ENCODE measurements around the gene GARIN5A.

The GARIN5A gene

DNA sequence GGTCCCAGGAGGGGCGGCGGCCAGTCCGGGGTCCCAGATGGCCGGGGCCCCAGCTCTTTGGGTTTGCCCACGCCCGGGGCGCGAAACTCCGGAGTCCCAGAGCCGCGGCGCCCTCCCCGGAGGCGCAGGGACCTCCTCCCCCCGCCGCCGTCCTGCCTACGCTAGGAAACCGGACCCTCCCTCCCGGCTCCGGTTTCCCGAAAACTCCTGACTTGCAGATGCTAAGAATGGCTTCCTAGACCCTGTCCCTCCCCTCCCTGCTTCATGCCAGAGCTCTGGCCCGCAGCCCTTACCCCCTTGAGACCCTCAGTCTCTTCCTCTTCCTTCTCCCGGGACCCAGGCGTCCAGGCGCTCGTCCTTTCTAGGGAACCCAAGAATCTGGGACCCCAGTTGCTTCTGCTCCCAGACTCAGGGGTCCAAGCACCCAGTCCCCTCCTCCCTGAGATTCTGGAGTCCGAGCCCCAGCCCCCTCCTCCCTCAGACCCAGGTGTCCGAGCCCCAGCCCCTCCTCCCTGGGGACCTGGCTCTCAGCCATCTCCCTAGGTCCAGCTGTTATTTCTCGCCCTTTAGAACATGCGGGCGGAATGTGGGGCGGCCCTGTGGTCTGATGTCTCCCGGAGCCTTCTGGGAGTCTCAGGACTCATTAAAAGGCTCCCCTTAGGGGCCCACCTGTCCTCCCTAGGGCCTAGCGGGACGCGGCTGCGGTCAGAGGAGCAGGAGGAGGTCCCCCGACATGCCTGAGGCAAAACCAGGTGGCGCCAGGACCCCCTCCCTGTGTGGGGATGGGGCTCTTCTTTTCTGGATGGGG is 44.2 kb downstream of the GARIN5A start, which contains the start of gene MYBPC2:
TSS of gene MYBPC2 (plus strand) at position 672 of the 808 bp plus-strand sequence. CDS start at position 734, 62 bp downstream.
- peak in 2 of 3 experiments; percentile 30 to 62 for DNase-seq

DNA sequence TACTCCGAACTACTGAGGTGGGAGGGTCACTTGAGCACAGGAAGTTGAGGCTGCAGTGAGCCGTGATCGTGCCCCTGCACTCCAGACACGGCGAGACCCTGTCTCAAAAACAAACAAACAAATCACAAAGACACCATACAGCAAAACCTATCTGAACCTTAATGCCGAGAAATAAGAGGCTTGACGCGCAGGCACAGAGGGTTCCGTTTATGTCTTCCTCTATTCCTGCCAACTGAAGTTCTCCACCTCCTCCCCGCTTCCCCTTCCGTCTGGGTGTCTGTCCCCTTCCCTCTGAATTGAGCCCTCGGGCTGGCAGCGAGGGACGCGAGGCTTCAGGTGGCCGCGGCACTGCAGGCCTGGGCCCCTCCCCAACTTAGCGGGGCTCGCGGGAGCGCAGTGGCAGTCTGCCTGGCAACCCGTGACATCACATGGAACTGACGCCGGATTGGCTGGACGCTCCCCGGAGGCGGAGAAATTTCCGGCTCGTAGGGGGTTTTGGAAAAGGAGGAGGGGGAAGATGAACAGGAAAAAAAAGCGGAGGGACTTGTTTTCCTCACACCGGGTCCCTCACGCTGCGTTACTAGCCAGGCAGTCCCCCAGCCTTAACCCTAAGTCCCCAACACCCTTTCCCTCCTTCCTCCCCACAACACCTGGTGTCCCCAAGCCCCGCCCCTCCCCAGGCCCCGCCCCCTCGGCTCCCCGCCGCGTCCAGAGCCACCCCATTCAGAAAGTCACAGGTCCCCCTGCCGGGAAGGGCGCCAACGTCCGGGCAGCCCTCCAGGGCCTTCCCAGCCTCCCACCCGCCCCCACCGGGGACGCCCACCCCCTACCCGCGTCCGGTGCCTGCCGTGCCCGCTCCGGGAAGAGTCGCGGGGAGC is 45.1 kb downstream of the GARIN5A start:
- DNase-seq, result peak; percentile 81 to 89 (median 82)

DNA sequence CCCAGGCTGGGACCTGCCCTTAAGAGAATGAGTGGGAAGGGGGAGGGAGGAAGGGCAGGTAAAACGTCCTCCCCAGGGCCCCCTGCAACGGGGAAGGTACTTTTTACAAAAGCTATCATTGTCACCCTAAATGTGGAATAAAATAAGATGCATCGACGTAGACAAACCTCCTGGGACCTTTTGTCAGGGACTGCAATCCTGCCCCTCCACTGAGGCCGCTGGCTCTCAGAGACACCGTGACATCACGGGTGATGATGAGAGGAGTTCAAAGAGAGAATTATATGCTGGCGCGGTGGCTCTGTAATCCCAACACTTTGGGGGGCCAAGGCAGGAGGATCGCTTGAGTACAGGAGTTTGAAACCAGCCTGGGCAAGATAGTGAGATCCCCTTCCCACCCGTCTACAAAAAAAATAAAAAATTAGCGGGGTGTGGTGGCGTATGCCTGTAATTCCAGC is 45.7 kb downstream of the GARIN5A start:
- peak in 1 of 3 experiments; percentile 37 for DNase-seq

DNA sequence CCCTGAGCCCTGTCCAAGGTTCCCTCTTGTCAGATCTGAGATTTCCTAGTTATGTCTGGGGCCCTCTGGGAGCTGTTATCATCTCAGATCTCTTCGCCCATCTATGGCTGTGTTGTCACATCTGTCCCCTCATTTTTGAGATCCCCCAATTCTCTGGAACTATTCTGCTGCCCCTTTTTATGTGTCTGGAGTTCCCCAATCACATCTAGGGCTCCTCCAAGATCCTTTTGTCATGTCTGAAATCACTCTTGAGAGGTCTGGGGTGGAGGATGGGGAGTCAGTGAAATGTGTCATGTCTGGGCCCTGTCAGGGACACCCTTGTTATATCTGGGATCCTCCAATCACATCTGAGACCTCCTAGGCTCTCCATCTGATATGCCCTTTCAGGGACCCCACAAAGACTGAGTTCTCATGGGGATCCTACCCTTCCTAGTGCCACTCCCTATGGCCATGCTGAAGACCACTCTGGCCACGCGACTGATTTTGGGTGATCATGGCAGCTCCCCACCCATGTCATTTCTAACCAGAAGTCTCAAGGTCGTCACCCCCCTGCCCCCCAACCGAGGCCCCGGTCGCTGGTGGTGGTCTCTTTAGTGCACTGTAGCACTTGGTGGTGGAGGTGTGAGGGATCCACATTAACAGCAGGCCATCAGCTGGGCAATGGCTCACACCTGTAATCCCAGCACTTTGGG is 47.7 kb downstream of the GARIN5A start:
- DNase-seq, result no peak

DNA sequence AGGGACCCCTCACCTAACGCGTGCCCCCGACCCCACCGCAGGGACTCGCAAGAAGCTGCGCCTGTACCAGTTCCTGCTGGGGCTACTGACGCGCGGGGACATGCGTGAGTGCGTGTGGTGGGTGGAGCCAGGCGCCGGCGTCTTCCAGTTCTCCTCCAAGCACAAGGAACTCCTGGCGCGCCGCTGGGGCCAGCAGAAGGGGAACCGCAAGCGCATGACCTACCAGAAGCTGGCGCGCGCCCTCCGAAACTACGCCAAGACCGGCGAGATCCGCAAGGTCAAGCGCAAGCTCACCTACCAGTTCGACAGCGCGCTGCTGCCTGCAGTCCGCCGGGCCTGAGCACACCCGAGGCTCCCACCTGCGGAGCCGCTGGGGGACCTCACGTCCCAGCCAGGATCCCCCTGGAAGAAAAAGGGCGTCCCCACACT is 48.6 kb downstream of the GARIN5A start:
- DNase-seq, result no peak

DNA sequence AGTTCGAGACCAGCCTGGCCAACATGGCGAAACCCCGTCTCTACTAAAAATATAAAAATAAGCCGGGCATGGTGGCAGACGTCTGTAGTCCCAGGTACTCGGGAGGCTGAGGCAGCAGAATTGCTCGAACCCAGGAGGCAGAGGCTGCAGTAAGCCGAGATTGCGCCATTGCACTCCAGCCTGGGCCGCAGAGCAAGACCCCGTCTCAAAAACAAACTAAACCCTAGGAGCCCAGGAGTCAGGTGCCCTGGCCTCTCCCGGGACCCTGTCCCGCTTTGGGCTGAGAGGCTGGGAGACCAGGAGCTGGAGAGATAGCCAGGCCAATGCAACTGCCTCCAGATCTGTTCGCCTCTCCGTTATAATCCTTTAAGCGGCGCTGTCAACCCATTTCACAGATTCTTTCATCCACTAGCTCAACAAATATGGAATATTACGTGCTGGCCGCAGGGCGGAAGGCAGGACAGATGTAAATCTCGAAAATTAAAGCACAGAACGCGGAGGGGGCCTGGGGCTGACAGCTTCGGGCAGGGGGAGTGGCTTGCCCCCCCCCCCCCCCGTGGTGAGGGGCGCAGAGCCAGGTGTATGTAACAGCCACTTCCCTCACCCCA is 49.2 kb downstream of the GARIN5A start:
- no peak for DNase-seq

DNA sequence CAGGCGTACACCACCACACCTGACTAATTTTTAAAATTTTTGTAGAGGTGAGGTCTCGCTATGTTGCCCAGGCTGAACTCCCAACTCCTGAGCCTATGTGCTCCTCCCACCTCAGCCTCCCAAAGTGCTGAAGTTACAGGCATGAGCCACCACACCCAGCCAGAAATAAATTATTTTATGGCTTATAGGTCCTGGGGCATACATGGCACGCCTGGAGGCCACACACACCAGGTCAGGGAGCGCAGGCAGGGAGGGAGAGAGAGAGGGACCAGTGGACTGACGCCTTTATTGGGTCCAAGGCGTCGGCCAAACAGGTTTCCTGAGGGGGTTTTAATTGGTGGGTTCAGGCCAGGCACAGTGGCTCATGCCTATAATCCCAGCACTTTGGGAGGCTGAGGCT is 51.1 kb downstream of the GARIN5A start:
- DNase-seq, result no peak

DNA sequence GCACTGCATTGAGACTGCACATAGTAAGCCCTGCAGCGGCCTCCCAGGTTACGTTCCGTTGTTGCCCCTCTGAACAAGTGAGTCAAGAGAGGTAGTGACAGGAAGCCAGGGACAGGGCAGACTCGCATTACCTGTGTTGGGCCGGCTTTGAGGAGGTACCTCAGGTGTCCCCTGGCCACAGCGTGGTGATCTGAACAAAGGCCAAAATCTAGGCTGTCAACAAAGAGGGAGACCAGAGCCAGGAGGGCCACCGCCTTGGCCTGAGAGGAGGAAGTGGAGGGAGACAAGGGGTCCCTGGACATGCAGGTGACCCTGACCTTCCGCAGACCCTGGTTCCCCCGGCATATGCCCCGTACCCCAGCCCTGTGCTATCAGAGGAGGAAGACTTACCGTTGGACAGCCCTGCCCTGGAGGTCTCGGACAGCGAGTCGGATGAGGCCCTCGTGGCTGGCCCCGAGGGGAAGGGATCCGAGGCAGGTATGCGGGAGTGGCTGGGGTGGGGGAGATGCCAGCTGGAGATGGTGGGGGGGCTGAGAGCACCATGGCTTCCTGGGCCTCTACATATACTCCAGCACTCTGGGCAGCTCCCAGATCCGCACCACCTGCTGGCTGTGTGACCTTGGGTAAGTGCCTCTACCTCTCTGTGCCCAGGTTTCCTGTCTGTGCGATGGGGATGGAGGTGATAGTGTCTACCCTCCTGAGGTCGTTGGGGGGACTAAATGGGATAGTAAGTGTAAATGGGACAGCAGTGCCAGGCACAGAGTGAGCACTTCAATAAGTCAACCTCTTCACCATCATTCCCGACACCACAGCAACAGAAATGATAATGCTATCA is 53.2 kb downstream of the GARIN5A start:
- no peak for DNase-seq

DNA sequence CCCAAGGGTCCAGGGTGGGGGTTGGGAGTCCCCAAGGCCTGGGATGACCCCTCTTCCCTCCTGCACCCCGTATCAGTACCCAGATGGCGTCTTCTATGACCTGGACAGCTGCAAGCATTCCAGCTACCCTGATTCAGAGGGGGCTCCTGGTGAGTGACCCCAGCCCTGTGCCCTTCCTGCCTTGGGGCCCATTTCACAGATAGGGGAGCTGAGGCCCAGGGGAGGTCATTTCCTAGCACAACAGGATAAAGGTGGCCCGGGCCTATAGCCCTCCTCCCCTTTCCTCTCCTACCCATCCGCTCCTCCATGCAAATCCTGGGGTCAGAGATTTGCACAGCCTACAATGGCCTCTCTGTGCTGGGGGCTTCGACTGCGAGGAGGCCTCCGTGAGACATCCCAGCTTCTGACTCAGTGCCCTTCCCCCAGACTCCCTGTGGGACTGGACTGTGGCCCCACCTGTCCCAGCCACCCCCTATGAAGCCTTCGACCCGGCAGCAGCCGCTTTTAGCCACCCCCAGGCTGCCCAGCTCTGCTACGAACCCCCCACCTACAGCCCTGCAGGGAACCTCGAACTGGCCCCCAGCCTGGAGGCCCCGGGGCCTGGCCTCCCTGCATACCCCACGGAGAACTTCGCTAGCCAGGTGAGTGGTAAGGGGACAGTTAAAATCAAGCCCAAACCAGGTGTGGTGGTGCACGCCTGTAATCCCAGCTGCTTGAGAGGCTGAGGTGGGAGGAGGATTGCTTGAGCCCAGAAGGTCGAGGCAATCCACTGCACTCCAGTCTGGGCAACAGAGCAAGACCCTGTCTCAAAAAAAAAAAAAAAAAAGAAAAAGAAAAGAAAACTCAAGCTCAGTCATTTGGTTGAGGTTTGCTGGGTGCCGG is 54.0 kb downstream of the GARIN5A start:
- no peak for DNase-seq

DNA sequence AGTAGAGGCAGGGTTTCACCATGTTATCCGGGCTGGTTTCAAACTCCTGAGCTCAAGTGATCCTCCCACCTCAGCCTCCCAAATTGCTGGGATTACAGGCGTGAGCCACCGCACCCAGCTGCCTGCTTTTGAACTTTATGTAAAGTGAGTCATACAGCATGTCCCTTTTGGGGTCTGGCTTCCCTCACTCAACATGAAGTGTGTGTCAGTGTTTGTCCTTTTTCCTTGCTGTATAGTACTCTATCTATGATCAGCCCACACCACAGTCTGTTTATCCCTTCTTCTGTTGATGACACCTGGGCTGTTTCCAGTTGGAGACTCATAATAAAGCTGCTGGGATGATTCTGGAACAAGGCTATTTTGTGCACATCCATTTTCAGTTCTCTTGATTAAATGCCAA is 55.8 kb downstream of the GARIN5A start:
- no peak for DNase-seq

DNA sequence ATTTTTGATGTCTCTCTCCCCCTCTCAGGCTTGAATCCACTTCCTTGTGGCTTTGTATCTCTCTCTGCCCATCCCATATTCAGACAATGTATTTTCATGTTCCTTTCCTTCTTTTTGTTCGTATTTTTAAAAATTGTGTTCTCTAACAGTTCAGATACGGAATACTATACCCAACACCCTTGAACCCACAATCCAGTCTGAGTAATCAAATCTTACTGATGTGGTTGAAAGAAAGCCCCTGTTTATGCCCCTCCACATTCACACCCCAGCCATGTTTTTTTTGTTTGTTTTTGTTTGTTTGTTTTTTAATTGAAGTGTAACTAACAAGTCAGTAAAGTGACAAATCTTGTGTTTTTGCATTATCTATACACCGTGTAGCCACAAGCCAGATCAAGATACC is 56.5 kb downstream of the GARIN5A start:
- DNase-seq, result no peak

DNA sequence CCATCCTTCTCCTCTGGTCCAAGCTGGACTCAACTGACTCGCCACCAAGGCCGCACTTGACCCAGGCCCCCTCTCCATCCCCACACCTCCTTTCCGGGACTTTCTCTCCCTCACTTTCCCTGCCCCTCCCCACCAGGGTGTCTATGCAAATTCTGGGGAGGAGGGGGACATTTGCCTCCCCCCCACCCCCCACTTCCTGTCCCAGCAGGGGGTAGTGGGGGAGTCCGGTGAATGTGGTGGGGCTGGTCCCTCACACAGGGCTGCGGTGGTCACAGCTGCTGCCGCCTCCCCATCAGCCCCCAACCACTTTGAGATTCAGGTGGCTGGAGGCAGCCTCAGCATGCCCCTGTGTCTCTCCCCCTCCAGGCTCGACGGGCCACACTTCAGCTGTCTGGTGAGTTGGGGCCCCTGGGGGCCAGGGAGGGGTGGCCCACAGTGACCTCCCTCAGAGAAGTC is 57.0 kb downstream of the GARIN5A start:
- no peak for DNase-seq

DNA sequence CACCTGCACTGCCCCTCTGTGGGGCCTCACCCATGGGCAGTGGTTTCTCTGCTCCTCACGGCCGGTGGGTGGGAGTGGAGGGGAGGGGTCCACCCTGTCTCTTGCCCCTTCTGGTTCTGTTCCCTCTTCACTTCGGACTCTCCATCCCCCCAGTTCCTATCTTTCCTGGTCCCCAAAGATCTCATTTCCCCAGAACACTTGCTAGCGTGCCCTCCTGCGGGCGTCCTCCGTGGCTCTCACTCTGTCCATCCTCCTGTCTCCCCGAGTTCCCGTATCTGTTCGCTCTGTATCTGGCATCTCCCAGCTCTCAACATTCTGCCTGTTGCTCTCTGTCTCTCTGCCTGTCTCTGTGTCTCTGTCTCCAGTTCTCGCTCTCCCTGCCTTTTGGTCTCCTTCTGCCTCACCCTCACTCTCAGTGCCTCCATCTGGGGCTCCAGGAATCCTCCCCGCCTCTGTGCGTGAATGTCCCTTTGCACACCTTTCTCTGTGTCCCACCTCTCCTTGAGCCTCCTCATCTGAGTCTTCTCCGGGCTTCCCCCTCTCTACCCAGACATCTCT is 57.5 kb downstream of the GARIN5A start:
- DNase-seq, result no peak

DNA sequence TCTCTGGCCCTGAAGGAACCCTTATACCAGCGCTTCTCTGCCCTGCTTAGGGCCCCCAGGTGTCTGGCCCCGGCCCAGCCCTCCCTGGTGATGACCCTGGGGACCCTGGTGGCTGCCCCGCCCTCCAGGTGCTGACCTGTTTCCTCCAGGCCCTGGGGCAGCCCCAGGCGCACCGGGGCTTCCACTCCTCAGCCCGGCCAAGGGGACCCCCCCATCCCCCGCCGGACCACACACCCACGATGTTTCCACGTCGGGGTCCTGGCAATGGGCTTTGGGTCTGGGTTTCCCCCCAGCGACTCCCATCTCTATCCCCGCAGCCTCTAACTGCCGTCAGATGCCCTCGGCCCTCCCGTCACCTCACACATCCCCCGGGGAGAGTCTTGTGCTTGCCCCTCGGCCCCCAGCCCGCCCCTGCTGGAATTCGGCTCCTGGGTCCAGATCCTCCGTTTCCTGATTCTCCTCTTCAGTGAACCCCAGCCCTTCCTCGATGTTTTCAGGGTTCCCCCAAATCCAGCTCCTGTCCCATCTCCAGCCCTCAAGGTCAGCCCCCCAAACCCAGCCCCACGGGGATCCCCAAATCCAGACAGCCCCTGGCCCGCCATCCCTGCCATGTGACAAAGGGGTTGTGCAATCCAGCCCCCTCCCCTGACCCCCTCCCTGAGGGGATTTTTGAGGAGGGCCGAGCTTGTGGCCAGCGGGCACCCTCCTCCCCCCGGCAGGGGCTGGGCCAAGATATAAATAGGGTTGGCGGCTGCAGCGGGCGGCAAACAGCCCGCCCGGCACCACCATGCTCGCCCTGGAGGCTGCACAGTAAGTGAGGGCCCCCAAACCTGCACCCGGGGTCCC is 58.2 kb downstream of the GARIN5A start, which contains the start of gene SPIB:
TSS of gene SPIB (plus strand) at position 763 of the 846 bp plus-strand sequence. CDS start at position 788, 25 bp downstream.
- no peak for DNase-seq

DNA sequence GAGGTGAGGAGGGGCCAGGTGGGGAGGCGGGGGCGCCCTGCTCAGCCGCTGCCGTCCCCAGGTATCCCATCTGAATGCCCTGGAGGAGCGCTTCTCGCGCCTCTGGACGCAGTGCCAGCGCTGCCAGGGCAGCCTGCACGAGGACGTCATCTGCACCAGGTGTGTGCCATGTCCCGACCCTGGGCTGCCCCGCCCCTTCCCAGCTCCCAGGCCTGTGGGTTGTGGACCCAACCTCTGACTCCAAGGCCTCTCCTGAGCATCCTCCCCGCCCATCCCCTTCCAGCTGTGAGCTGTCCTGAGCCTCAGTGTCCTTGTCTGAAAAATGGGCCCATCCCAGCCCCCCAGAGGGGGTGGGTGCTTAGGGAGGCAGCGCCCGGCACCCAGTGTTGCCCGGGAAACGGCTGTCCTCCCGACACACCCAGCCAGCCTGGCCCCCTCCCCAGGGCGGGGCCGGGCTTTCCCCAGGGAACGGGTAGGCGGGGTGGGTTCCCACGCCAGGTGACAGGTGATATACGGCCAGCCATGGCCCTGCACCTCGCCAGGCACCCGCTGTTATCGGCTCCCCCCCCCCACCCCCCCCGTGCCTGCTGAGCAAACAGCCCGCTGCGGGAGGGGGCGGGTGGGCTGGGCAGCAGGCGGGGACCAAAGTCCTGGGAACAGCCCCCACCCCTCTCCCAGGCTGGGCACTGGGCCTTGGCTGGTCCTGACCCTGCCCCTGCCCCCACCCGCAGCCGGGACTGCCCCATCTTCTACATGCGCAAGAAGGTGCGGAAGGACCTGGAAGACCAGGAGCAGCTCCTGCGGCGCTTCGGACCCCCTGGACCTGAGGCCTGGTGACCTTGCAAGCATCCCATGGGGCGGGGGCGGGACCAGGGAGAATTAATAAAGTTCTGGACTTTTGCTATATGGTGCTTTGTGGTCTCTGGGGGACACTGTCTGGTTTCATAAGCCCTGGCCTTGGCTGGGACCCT is 59.3 kb downstream of the GARIN5A start:
- peak in 2 of 3 experiments; percentile 40 to 66 for DNase-seq
